Liver (tissue), 9 donors: Measurements from ENCODE around the gene CARS1. TPM values are rescaled to one million over a fixed set of nuclear protein-coding genes. Genes with fewer than 3 reads are reported as not detected.

Experiments used
- DNase-seq: peaks from one replicate; pipeline ENCODE4 v3.0.0-alpha.2; 2017; ENCODE audit warnings: low spot score
- H3K27ac ChIP-seq, 2 donors: one replicate each; pipeline ENCODE4 v1.7.0; 2013; ENCODE audit warnings: inconsistent platforms in 2 of 2, low read length in 2 of 2, control low read depth in 1 of 2, low read depth in 1 of 2, mild to moderate bottlenecking in 1 of 2
- H3K27me3 ChIP-seq, 4 donors: one replicate each; pipeline versions ENCODE4 v1.6.1 to v1.7.0; 2013; ENCODE audit warnings: low read length in 3 of 4, inconsistent platforms in 1 of 4, mild to moderate bottlenecking in 1 of 4, moderate library complexity in 1 of 4; ENCODE audit not compliant: control insufficient read depth in 4 of 4, insufficient read depth in 4 of 4
- H3K36me3 ChIP-seq, 4 donors: one replicate each; pipeline versions ENCODE4 v1.6.1 to v1.7.0; 2013; ENCODE audit warnings: low read length in 3 of 4, mild to moderate bottlenecking in 3 of 4, low read depth in 1 of 4, moderate library complexity in 1 of 4; ENCODE audit not compliant: control insufficient read depth in 4 of 4, insufficient read depth in 3 of 4
- H3K4me1 ChIP-seq, 4 donors: one replicate each; pipeline versions ENCODE4 v1.6.1 to v1.7.0; 2013; ENCODE audit warnings: low read length in 3 of 4, mild to moderate bottlenecking in 3 of 4, moderate library complexity in 1 of 4; ENCODE audit not compliant: control insufficient read depth in 4 of 4, insufficient read depth in 4 of 4
- H3K4me3 ChIP-seq, 3 donors: one replicate each; pipeline versions ENCODE4 v1.6.1 to v1.7.0; 2013; ENCODE audit warnings: low read length in 3 of 3, control low read depth in 1 of 3, low read depth in 1 of 3, mild to moderate bottlenecking in 1 of 3
- H3K9ac ChIP-seq, 2 donors: one replicate each; pipeline ENCODE4 v1.7.0; 2013; ENCODE audit warnings: low read length in 2 of 2, mild to moderate bottlenecking in 2 of 2, moderate library complexity in 2 of 2, control low read depth in 1 of 2, low read depth in 1 of 2
- H3K9me3 ChIP-seq, 4 donors: one replicate each; pipeline versions ENCODE4 v1.6.1 to v1.7.0; 2013; ENCODE audit warnings: low read length in 3 of 4; ENCODE audit not compliant: control insufficient read depth in 4 of 4
- ATF3 ChIP-seq: IDR thresholded peaks from 2 replicates; pipeline ENCODE4 v1.6.1; 2016; ENCODE audit warnings: antibody characterized with exemption
- CTCF ChIP-seq: fragments of 150-350 bp; IDR thresholded peaks from 2 replicates; pipeline ENCODE4 v1.5.1; 2017; ENCODE audit warnings: improper control_type of control experiment, low read depth, low read length; ENCODE audit not compliant: missing input control
- EGR1 ChIP-seq, 2 donors: IDR thresholded peaks; 2 replicates each; pipeline ENCODE4 v1.6.1; 2016 to 2018; ENCODE audit warnings: antibody characterized with exemption in 2 of 2, low read depth in 2 of 2
- FOXA1 ChIP-seq: IDR thresholded peaks from 2 replicates; pipeline ENCODE4 v1.6.1; 2016; ENCODE audit warnings: antibody characterized with exemption
- FOXA2 ChIP-seq: IDR thresholded peaks from 2 replicates; pipeline ENCODE4 v1.6.1; 2016; ENCODE audit warnings: antibody characterized with exemption
- GABPA ChIP-seq, 2 donors: IDR thresholded peaks in 1 of 2; conservative IDR thresholded peaks in 1 of 2; 2 replicates each; pipeline ENCODE4 v1.6.1; 2016; ENCODE audit warnings: antibody characterized with exemption in 2 of 2, mild to moderate bottlenecking in 1 of 2, moderate library complexity in 1 of 2
- HNF4A ChIP-seq, 2 donors: conservative IDR thresholded peaks; 2 replicates each; pipeline ENCODE4 v1.6.1; 2016; ENCODE audit warnings: antibody characterized with exemption in 2 of 2, mild to moderate bottlenecking in 2 of 2
- HNF4G ChIP-seq: IDR thresholded peaks from 2 replicates; pipeline ENCODE4 v1.6.1; 2016; ENCODE audit warnings: antibody characterized with exemption
- JUND ChIP-seq, 2 donors: IDR thresholded peaks; 2 replicates each; pipeline ENCODE4 v1.6.1; 2016; ENCODE audit warnings: antibody characterized with exemption in 2 of 2
- MAX ChIP-seq: IDR thresholded peaks from 2 replicates; pipeline ENCODE4 v1.6.1; 2016; ENCODE audit warnings: antibody characterized with exemption
- NR2F2 ChIP-seq: IDR thresholded peaks from 2 replicates; pipeline ENCODE4 v1.6.1; 2016; ENCODE audit warnings: antibody characterized with exemption
- RAD21 ChIP-seq, 2 donors: IDR thresholded peaks; 2 replicates each; pipeline ENCODE4 v1.6.1; 2016; ENCODE audit warnings: antibody characterized with exemption in 2 of 2, mild to moderate bottlenecking in 2 of 2
- REST ChIP-seq: IDR thresholded peaks from 2 replicates; pipeline ENCODE4 v1.6.1; 2016; ENCODE audit warnings: antibody characterized with exemption, mild to moderate bottlenecking
- RXRA ChIP-seq, 2 donors: IDR thresholded peaks; 2 replicates each; pipeline ENCODE4 v1.6.1; 2017 to 2018; ENCODE audit warnings: antibody characterized with exemption in 2 of 2, mild to moderate bottlenecking in 1 of 2
- SP1 ChIP-seq: IDR thresholded peaks from 2 replicates; pipeline ENCODE4 v1.6.1; 2018; ENCODE audit warnings: antibody characterized with exemption, mild to moderate bottlenecking
- TAF1 ChIP-seq: conservative IDR thresholded peaks from 2 replicates; pipeline ENCODE4 v1.6.1; 2016; ENCODE audit warnings: antibody characterized with exemption, mild to moderate bottlenecking
- ZBTB33 ChIP-seq: IDR thresholded peaks from 2 replicates; pipeline ENCODE4 v1.6.1; 2016; ENCODE audit warnings: antibody characterized with exemption
- WGBS: extraction: QIAGEN DNeasy Blood & Tissue Kit; methylation state at CpG from one replicate; pipeline ENCODE4 v1.1.7; 2013; 5-methylcytosine and 5-hydroxymethylcytosine counted together
- polyA plus RNA-seq, 2 donors: library from polyadenylated mRNA; stranded (reverse) in 1 of 2; unstranded in 1 of 2; fragments of 200-250 nt in 1 of 2; fragments of >200 nt in 1 of 2; fragmentation: Nextera tagmentation in 1 of 2; extraction: Ambion mirVana in 1 of 2; gene quantifications; one replicate each; pipeline versions ENCODE4 v1.2.1 to v1.2.3, GENCODE V29; 2013 to 2015
- total RNA-seq, 2 donors: library from RNA; depleted of rRNA; stranded (reverse); fragments of >200 nt; gene quantifications; one replicate each; pipeline ENCODE4 v1.2.3, GENCODE V29; 2014
- donor health status: healthy.
- donor health status: healthy.
- donor health status: healthy.
- donor health status: healthy.
- donor health status: healthy.

Gene CARS1
- total and polyA plus RNA-seq, 4 donors, result 15.2 to 40.1 (median 22.1) TPM

- TF ChIP-seq NR2F2, result no peak
- no peak for TF ChIP-seq FOXA1
- no peak for TF ChIP-seq ATF3
- no peak for TF ChIP-seq CTCF
- no peak for TF ChIP-seq REST
- no peak for TF ChIP-seq RXRA (IDR thresholded peaks at IDR 0.05)
- no peak for TF ChIP-seq MAX
- TF ChIP-seq SP1, result no peak
- no peak for TF ChIP-seq TAF1
- no peak for TF ChIP-seq RAD21 (IDR thresholded peaks at IDR 0.05)
- TF ChIP-seq ZBTB33, result no peak
- no peak for TF ChIP-seq EGR1 (IDR thresholded peaks at IDR 0.05; ENCODE audit: low read depth in 2 of 2)
- no peak for TF ChIP-seq GABPA (IDR thresholded peaks at IDR 0.05 in 1 of 2, conservative IDR thresholded peaks at IDR 0.05 in 1 of 2)
- TF ChIP-seq HNF4G, result no peak
- no peak for TF ChIP-seq FOXA2
- WGBS, result 92% methylated on average over 8 of the region's 8 CpGs
- Histone ChIP-seq H3K9ac (no peak overlapping the region), H3K27me3 (no peaks in the 10 kb centered on the region), H3K4me3 (no peak overlapping the region), H3K27ac (no peak overlapping the region), H3K36me3 (peaks cover 2 to 24% (median 20%) of the 10 kb centered on the region in 4 donors), H3K4me1 (peaks cover 3 to 17% (median 9%) of the 10 kb centered on the region in 4 donors), H3K9me3 (no peaks in the 10 kb centered on the region)
- DNase-seq, result no peak
These were observed 76.1 kb downstream of the CARS1 start for GRCh38 chr11:2981130-2981529.

- Histone ChIP-seq H3K9ac (no peak overlapping the region), H3K36me3 (peaks cover 2 to 27% (median 24%) of the 10 kb centered on the region in 4 donors), H3K9me3 (no peaks in the 10 kb centered on the region), H3K4me3 (no peak overlapping the region), H3K4me1 (peaks cover 0 to 11% (median 7%) of the 10 kb centered on the region in 4 donors), H3K27ac (no peak overlapping the region), H3K27me3 (no peaks in the 10 kb centered on the region)
- no peak for DNase-seq
- 77% methylated on average over 6 of the region's 6 CpGs for WGBS
- TF ChIP-seq NR2F2, result no peak
- no peak for TF ChIP-seq JUND (IDR thresholded peaks at IDR 0.05)
- TF ChIP-seq SP1, result no peak
- no peak for TF ChIP-seq FOXA2
- TF ChIP-seq RXRA (IDR thresholded peaks at IDR 0.05), result no peak
- TF ChIP-seq MAX, result no peak
- TF ChIP-seq REST, result no peak
- TF ChIP-seq EGR1 (IDR thresholded peaks at IDR 0.05; ENCODE audit: low read depth in 2 of 2), result no peak
- TF ChIP-seq HNF4A (conservative IDR thresholded peaks at IDR 0.05), result no peak
- no peak for TF ChIP-seq GABPA (IDR thresholded peaks at IDR 0.05 in 1 of 2, conservative IDR thresholded peaks at IDR 0.05 in 1 of 2)
These were observed 76.9 kb downstream of the CARS1 start for GRCh38 chr11:2980168-2980840.
